ENCODE results near the gene UQCRQ.

DNA sequence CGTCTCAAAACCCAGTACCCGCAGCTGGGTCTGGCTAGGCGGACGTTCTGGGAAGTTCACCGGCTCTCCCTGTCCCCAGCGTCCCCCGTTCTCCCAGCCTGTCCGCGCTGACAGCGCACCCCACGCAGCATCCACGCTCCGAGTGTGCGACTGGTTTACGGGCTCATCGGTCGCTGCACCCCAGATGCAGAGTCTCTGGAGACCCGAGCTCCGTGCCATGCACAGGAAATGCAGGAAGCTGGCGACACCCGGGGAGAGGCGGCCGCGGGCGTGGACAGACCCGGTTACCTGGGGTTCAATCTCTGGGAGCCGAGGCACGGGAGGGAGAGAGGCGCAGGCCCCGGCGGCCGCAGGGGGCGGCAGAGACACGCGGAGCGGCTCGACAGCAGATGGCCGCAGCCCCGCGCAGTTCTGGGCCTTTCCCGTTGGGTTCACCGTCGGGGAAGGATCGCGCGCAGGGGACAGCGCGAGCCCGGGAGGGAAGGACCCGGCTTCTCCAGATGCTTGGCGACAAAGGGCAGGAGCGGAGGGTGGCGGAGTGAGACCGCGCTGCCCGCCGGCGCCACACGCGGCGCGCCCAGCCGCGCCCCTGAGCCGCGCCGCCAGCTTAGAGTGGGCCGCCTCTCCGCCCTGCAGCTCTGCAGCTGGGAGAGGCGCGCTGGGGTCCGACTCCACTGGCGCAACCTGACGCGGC lies 36.6 kb upstream of the UQCRQ start:
- peak; percentile 97 for TF ChIP-seq CTCF (conservative IDR thresholded peaks at IDR 0.05)
- peak; percentile 91; the same call in 1 of the 2 replicates for TF ChIP-seq ZFX (IDR thresholded peaks at IDR 0.05)
